ENCODE measurements around the gene EPN1.

The EPN1 gene

GRCh38 chr19:55674841-55675660, at the start of gene EPN1:
Gene EPN1 (plus strand): TSS chr19:55675226. CDS start chr19:55678628, 3,402 bp downstream.
- DNase-seq, result peak; percentile 98

- no peak for DNase-seq
These were observed 48.7 kb upstream of the EPN1 start for GRCh38 chr19:55626350-55626749.

GRCh38 chr19:55632463-55632834, 42.6 kb upstream of the EPN1 start:
- DNase-seq, result peak; percentile 94

GRCh38 chr19:55633861-55634260, 41.2 kb upstream of the EPN1 start:
- no peak for DNase-seq

- no peak for DNase-seq
These were observed 39.7 kb upstream of the EPN1 start for GRCh38 chr19:55635334-55635717.

- DNase-seq, result no peak
These were observed 39.1 kb upstream of the EPN1 start for GRCh38 chr19:55635856-55636440.

- no peak for DNase-seq
These were observed 38.3 kb upstream of the EPN1 start for GRCh38 chr19:55636723-55637122.

GRCh38 chr19:55637534-55637933, 37.5 kb upstream of the EPN1 start:
- no peak for DNase-seq

GRCh38 chr19:55638864-55639359, 36.1 kb upstream of the EPN1 start:
- DNase-seq, result no peak

GRCh38 chr19:55640043-55640576, 34.9 kb upstream of the EPN1 start:
- peak; percentile 70 for DNase-seq

- DNase-seq, result peak; percentile 85
These were observed 34.2 kb upstream of the EPN1 start, which contains the start of gene ZNF580 for GRCh38 chr19:55640577-55641425. Gene ZNF580 (plus strand): TSS chr19:55641002. CDS start chr19:55642509, 1,507 bp downstream.

- DNase-seq, result no peak
These were observed 33.4 kb upstream of the EPN1 start for GRCh38 chr19:55641426-55642152.

GRCh38 chr19:55642153-55643002, 32.6 kb upstream of the EPN1 start:
- peak; percentile 54 for DNase-seq

GRCh38 chr19:55643003-55643886, 31.8 kb upstream of the EPN1 start, which contains the start of gene ZNF581:
Gene ZNF581 (plus strand): TSS chr19:55643649. CDS start chr19:55644572, 923 bp downstream.
- peak; percentile 85 for DNase-seq

- DNase-seq, result no peak
These were observed 31.2 kb upstream of the EPN1 start for GRCh38 chr19:55643887-55644176.

GRCh38 chr19:55644191-55644833, 30.7 kb upstream of the EPN1 start:
- no peak for DNase-seq

- DNase-seq, result no peak
These were observed 30.0 kb upstream of the EPN1 start for GRCh38 chr19:55644842-55645511.

GRCh38 chr19:55645512-55645881, 29.5 kb upstream of the EPN1 start:
- no peak for DNase-seq

Measured in islet precursor cell (in vitro differentiated cells).